Right lobe of liver (tissue), 4 donors: ENCODE measurements around the gene HECW1.

Source experiments
- CTCF ChIP-seq, 4 donors: fragments of 200-600 bp in 3 of 4; fragments of 450-650 bp in 1 of 4; IDR thresholded peaks; one replicate each; pipeline versions ENCODE4 v1.5.1 to v1.8.0; 2016 to 2022; ENCODE audit warnings: antibody characterized with exemption in 4 of 4, mild to moderate bottlenecking in 2 of 4
- POLR2A ChIP-seq: fragments of 450-650 bp; IDR thresholded peaks from one replicate; pipeline ENCODE4 v1.6.1; 2017; ENCODE audit warnings: antibody characterized with exemption, mild to moderate bottlenecking
- donor health status: DM: no; HTN: no; CAD: no.
- donor health status: DM: no; HTN: no; CAD: no.
- donor health status: DM: no; HTN: yes; CAD: no.

DNA sequence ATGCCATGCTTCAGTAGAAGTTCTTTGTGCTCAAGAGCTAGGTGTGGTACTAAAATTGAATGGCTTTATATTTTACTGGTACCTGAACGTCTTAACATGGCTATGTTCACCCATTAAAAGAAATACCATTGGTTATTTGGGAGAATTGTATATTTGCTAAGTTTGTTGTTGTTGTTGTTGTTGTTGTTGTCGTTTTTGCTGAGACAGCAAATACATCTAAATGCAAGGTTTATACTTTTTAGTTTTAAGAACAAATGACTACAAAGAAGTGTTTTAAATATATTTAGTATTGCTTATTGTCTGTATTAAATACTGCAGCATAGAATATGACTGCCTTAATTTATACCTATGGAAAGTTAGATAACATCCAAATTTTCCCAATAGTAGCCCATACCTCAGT is 66.9 kb downstream of the HECW1 start:
- TF ChIP-seq CTCF (IDR thresholded peaks at IDR 0.05) (no peak), POLR2A (no peak)
